D721Med (cell line): ENCODE results near the gene NCAM1.

Experiments used
- DNase-seq: peaks from one replicate; pipeline ENCODE4 v3.0.0; 2011; ENCODE audit warnings: low spot score; ENCODE audit not compliant: insufficient read length
- FAIRE-seq: peaks from 2 replicates; lab custom pipeline; 2011; peaks lifted over from hg19 to GRCh38; lab: Jason Lieb, UNC
- TF ChIP-seq, protein P1 (sequence below): IDR thresholded peaks from 2 replicates; pipeline ENCODE4 v1.5.1; 2012; ENCODE audit warnings: mild to moderate bottlenecking, control low read depth; ENCODE audit not compliant: insufficient read depth; ENCODE audit errors: missing control alignments

Gene NCAM1

DNA sequence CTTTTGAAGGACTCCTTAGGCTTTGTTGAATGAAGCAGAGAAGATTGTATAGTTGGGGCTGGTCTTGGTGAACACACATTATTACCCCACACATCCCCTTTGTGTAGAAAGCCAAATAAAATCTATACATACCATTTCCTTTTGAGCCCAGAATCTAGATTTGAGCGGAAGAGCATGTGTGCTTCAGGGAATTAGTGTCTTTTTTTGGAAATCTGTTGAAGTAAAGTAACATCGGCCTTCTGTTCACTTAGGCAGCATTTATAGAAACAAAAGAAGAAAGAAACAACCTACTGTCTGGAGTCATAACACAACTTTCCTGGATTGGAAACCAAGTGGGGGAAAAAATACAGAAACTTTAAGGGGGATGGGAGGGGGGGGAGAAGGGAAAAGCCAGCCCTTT, 315.2 kb downstream of the NCAM1 start:
- no peak for DNase-seq
- TF ChIP-seq, protein P1, sequence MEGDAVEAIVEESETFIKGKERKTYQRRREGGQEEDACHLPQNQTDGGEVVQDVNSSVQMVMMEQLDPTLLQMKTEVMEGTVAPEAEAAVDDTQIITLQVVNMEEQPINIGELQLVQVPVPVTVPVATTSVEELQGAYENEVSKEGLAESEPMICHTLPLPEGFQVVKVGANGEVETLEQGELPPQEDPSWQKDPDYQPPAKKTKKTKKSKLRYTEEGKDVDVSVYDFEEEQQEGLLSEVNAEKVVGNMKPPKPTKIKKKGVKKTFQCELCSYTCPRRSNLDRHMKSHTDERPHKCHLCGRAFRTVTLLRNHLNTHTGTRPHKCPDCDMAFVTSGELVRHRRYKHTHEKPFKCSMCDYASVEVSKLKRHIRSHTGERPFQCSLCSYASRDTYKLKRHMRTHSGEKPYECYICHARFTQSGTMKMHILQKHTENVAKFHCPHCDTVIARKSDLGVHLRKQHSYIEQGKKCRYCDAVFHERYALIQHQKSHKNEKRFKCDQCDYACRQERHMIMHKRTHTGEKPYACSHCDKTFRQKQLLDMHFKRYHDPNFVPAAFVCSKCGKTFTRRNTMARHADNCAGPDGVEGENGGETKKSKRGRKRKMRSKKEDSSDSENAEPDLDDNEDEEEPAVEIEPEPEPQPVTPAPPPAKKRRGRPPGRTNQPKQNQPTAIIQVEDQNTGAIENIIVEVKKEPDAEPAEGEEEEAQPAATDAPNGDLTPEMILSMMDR: no peak
- no peak for FAIRE-seq

DNA sequence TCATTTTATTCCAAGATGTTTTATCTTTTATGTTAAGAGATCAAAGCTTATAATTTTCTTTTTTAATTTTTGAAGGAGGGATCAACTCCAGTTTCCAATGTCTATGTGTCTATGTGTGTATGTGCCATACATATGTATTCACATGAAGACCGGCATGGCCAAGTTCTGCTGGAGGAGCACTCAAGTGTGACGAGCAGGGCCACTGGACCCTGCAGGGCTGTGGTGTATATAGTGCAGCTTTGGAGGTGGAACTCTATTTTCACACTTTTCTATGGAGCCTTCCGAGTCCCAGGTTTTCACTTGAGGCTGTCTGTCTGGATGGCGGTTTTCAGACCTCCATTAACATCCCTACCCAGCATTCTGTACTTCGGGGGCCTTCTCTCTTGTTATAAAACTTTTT, 316.7 kb downstream of the NCAM1 start:
- DNase-seq: no peak
- FAIRE-seq: no peak
- TF ChIP-seq, protein P1: no peak

DNA sequence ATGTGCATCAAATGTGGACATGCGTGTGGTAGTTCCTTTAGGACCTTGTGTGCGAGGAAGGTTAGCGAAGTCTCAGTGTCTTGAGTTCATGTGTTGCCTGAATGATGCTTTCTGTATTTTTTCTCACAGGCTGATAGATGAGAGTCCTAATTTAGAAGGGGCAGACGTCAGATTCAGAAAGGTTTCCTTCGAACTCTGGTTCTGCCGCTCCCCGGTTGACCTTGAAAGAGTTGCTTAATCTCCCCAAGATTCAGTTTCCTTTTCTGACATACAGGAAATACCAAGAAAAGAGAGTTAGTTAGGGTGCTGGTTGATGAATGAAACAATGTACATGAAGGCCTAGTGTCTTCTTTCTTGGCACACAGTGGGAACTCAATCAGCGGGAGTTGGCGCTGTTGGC, 317.3 kb downstream of the NCAM1 start:
- DNase-seq (no peak), FAIRE-seq (no peak)
- TF ChIP-seq, protein P1: no peak

DNA sequence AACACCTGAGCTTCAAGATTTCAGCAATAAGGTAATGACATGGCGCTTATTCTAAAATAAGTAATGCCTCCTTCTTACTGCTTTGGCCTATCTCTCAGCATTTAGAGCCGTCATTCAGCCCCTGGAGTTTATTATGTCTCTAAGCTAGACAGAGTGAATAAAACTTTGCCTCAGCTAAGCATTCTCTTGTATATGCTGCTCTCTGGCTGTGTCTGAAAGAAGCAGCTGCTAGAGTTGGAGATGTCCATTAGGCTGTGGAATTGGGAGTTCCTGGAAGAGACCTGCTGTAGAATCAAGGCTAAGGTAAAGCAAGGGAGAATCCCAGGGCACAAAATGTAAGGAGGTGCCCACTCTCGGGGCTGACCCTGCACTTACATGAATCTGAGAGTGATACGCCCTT, 317.7 kb downstream of the NCAM1 start:
- FAIRE-seq: no peak

DNA sequence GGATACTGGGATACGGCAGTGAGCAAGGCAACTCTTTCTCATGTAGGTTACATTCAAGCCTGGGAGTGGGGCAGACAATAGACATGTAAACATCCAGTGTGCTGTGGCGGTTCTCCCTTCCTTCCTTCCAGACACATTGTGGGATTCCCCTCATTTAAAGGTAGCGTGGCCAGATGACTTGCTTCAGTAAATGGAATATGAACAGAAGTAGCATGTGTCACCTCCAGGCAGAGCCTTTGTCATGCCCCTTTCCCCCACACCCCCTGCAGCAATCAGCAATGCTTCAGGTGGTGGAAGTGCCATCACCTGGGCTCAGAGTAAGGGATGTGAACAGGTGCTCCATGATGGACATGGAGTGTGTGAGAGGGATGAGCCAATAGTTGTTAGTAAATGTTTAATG, 318.4 kb downstream of the NCAM1 start:
- no peak for FAIRE-seq
- TF ChIP-seq, protein P1: no peak
- no peak for DNase-seq

More for the DNA sequence above, 317.7 kb downstream of the NCAM1 start:
- no peak for DNase-seq
- TF ChIP-seq, protein P1: no peak

DNA sequence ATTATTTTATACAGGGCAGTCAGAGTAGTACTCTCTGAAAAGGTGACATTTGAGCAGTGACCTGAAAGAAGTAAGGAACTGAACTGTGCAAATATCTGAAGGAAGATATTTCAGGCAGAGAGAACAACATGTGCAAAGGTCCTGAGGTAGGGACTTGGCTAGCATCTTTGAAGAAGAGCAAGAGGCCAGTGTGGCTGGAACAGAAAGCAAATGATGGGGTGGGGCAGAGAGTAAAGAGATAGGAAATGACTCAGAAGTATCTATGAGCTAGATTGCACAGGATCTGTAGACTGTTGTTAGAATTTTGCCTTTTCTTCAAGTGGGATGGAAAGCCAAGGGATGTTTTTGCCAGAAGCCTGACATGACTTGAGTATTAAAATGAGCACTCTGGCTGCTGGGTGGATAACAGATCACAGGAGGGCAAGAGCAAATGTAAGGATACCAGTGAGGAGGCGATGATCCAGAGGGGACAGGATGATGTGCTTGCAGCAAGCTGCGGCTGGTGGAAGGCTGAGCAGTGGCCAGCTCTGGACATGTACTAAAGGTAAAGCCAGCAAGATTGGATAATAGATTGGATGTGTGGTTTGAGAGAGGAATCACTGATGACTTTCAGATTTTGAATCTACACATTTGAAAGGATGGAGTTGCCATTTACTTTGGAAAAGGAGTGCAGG, 320.0 kb downstream of the NCAM1 start:
- DNase-seq: no peak

DNA sequence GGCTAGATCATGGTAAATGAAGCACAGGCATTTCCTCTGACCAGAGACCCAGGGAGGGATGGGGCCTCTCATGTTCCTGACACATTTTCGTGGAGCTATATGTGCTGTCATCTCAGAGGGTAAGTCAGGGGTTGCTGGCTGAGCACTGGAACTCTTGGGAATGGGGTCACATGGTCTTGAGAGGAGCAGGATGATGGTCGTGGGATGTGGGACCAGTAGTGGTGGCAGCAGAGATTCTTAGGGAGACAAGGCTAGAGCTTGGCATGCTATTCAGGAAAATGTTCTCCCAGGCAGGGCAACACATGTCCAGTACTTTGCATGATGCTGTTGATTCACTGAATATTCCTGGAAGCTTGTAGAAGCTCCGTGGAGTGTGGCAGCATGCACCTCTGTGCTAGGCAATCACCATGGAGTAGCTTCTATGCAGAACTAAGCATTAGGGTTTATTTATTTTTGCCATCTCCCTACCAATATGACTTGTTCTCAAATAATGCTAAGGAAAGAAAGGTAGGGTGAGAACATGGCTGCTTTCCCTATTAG, 321.7 kb downstream of the NCAM1 start:
- TF ChIP-seq, protein P1: no peak
- FAIRE-seq (no peak), DNase-seq (no peak)

More for the DNA sequence above, 320.0 kb downstream of the NCAM1 start:
- no peak for FAIRE-seq
- TF ChIP-seq, protein P1: no peak
